A549 (cell line): ENCODE results near the gene KLHDC3. TPM values are rescaled to one million over a fixed set of nuclear protein-coding genes. Genes with fewer than 3 reads are reported as not detected.

ENCODE experiments used
- ATAC-seq, 2 experiments: fragments of 200-7000 bp in 1 of 2; fragments of >200 bp in 1 of 2; cut with Nextera tagmentation in 1 of 2; cut with Tn5 transposase in 1 of 2; 3 replicates each; pipeline versions ENCODE4 v1.8.0 to v1.9.1; 2018 to 2020; ENCODE audit warnings: mild to moderate bottlenecking in 1 of 2, moderate library complexity in 1 of 2
- CTCF ChIA-PET: fragments of 300-600 bp; sonication (Branson Sonifier 250); formaldehyde crosslinking; extraction: SDS; loops from one replicate; lab custom pipeline; 2021; ENCODE audit warnings: antibody characterized with exemption, inconsistent platforms; lab: Yijun Ruan, JAX
- POLR2A ChIA-PET: fragments of 350-600 bp; formaldehyde crosslinking; extraction: SDS; loops from one replicate; lab custom pipeline; 2021; ENCODE audit warnings: antibody characterized with exemption, inconsistent platforms; lab: Yijun Ruan, JAX
- DNase-seq, 2 experiments: peaks; one replicate each; pipeline versions ENCODE4 v3.0.0 to v3.0.0-alpha.2; 2011 to 2016; ENCODE audit warnings: low read depth in 1 of 2, low spot score in 1 of 2
- FAIRE-seq: peaks from 2 replicates; lab custom pipeline; 2011; peaks lifted over from hg19 to GRCh38; lab: Jason Lieb, UNC
- H3K27ac ChIP-seq, 2 experiments: fragments of >200 bp; sonication (Bioruptor Twin); formaldehyde crosslinking; 3 replicates each; pipeline ENCODE4 v1.5.1; 2016 to 2017
- H3K4me1 ChIP-seq: fragments of >200 bp; sonication (Bioruptor Twin); formaldehyde crosslinking; 3 replicates; pipeline ENCODE4 v1.6.1; 2016
- H3K4me2 ChIP-seq: fragments of >200 bp; sonication (Bioruptor Twin); formaldehyde crosslinking; 3 replicates; pipeline ENCODE4 v1.6.1; 2016
- H3K4me3 ChIP-seq: fragments of >200 bp; sonication (Bioruptor Twin); formaldehyde crosslinking; 3 replicates; pipeline ENCODE4 v1.5.1; 2016
- H3K9me3 ChIP-seq: fragments of >200 bp; sonication (Bioruptor Twin); formaldehyde crosslinking; 3 replicates; pipeline ENCODE4 v1.6.1; 2016
- CBX8 ChIP-seq: fragments of 200-600 bp; sonication (generic); IDR thresholded peaks from 2 replicates; pipeline ENCODE4 v1.6.1; 2016
- E2F6 ChIP-seq: IDR thresholded peaks from 2 replicates; pipeline ENCODE4 v1.6.1; 2012; ENCODE audit warnings: low read depth, borderline replicate concordance
- EHF ChIP-seq: fragments of 250-450 bp; sonication (Bioruptor Pico); IDR thresholded peaks from 2 replicates; pipeline ENCODE4 v1.5.0; 2020; ENCODE audit warnings: mild to moderate bottlenecking
- EHMT2 ChIP-seq: fragments of 200-600 bp; sonication (generic); IDR thresholded peaks from 2 replicates; pipeline ENCODE4 v1.6.1; 2016; ENCODE audit warnings: antibody characterized with exemption, low read depth, mild to moderate bottlenecking, moderate library complexity
- ELK1 ChIP-seq: fragments of 150-350 bp; IDR thresholded peaks from 2 replicates; pipeline ENCODE4 v1.6.1; 2014; ENCODE audit warnings: low read depth, mild to moderate bottlenecking, low read length
- EP300 ChIP-seq, 2 experiments: fragments of >200 bp; sonication (Bioruptor Twin); formaldehyde crosslinking; IDR thresholded peaks; 2 replicates in 1 of 2; 3 replicates in 1 of 2; pipeline ENCODE4 v1.6.1; 2016 to 2017
- ESRRA ChIP-seq: fragments of 150-350 bp; IDR thresholded peaks from 2 replicates; pipeline ENCODE4 v1.6.1; 2014; ENCODE audit warnings: mild to moderate bottlenecking, low read length, borderline replicate concordance
- FOSB ChIP-seq: fragments of 250-450 bp; sonication (Bioruptor Pico); IDR thresholded peaks from 2 replicates; pipeline ENCODE4 v1.5.0; 2020; ENCODE audit warnings: mild to moderate bottlenecking, moderate library complexity
- FOXS1 ChIP-seq: fragments of 250-450 bp; sonication (Bioruptor Pico); IDR thresholded peaks from 2 replicates; pipeline ENCODE4 v1.5.0; 2020; ENCODE audit warnings: mild to moderate bottlenecking, moderate library complexity
- HOXB13 ChIP-seq: fragments of 250-450 bp; sonication (Bioruptor Pico); IDR thresholded peaks from 2 replicates; pipeline ENCODE4 v1.5.0; 2020; ENCODE audit warnings: low read depth, mild to moderate bottlenecking, moderate library complexity
- JUN ChIP-seq, 2 experiments: fragments of >200 bp; sonication (Bioruptor Twin); formaldehyde crosslinking; IDR thresholded peaks; 2 replicates in 1 of 2; 3 replicates in 1 of 2; pipeline ENCODE4 v1.6.1; 2016 to 2017
- KDM1A ChIP-seq: fragments of 200-600 bp; sonication (generic); IDR thresholded peaks from 2 replicates; pipeline ENCODE4 v1.6.1; 2016; ENCODE audit warnings: low read depth, mild to moderate bottlenecking
- KDM5A ChIP-seq: fragments of 200-600 bp; sonication (generic); IDR thresholded peaks from 2 replicates; pipeline ENCODE4 v1.6.1; 2016; ENCODE audit warnings: antibody characterized with exemption, mild to moderate bottlenecking
- MAFK ChIP-seq: fragments of 450-650 bp; IDR thresholded peaks from 2 replicates; pipeline ENCODE4 v1.6.1; 2014; ENCODE audit not compliant: partially characterized antibody
- MAX ChIP-seq: IDR thresholded peaks from 2 replicates; pipeline ENCODE4 v1.6.1; 2012
- NPAS2 ChIP-seq: fragments of 250-450 bp; sonication (Bioruptor Pico); IDR thresholded peaks from 2 replicates; pipeline ENCODE4 v1.8.0; 2022; ENCODE audit warnings: mild to moderate bottlenecking, moderate library complexity, borderline replicate concordance
- PHF8 ChIP-seq: fragments of 200-600 bp; sonication (generic); IDR thresholded peaks from 2 replicates; pipeline ENCODE4 v1.6.1; 2016; ENCODE audit warnings: low read depth, mild to moderate bottlenecking, antibody characterized with exemption, moderate library complexity, borderline replicate concordance
- POLR2A ChIP-seq: IDR thresholded peaks from 2 replicates; pipeline ENCODE4 v1.6.1; 2012; ENCODE audit warnings: mild to moderate bottlenecking, low read length
- POLR2AphosphoS2 ChIP-seq: conservative IDR thresholded peaks from 2 replicates; pipeline ENCODE4 v1.6.1; 2012; ENCODE audit warnings: low read length, improper control_type of control experiment, inconsistent platforms
- RAD21 ChIP-seq, 2 experiments: fragments of >200 bp in 1 of 2; sonication (Bioruptor Twin) in 1 of 2; formaldehyde crosslinking in 1 of 2; IDR thresholded peaks in 1 of 2; conservative IDR thresholded peaks in 1 of 2; 2 replicates in 1 of 2; 3 replicates in 1 of 2; pipeline ENCODE4 v1.6.1; 2012 to 2018; ENCODE audit warnings: inconsistent platforms in 1 of 2
- RCOR1 ChIP-seq: fragments of 150-350 bp; IDR thresholded peaks from 2 replicates; pipeline ENCODE4 v1.6.1; 2014; ENCODE audit warnings: antibody characterized with exemption, low read length, low read depth
- RFX5 ChIP-seq: fragments of 450-650 bp; IDR thresholded peaks from 2 replicates; pipeline ENCODE4 v1.7.1; 2014; ENCODE audit warnings: antibody characterized with exemption, mild to moderate bottlenecking, moderate library complexity
- TP53 ChIP-seq: fragments of 250-450 bp; sonication (Bioruptor Pico); IDR thresholded peaks from 2 replicates; pipeline ENCODE4 v1.5.0; 2021; ENCODE audit warnings: mild to moderate bottlenecking, moderate library complexity
- USF2 ChIP-seq: fragments of 450-650 bp; IDR thresholded peaks from 2 replicates; pipeline ENCODE4 v1.6.1; 2014; ENCODE audit warnings: antibody characterized with exemption
- ZNF302 ChIP-seq: fragments of 250-450 bp; sonication (Bioruptor Pico); IDR thresholded peaks from 2 replicates; pipeline ENCODE4 v1.9.0; 2021; ENCODE audit warnings: inconsistent platforms, mild to moderate bottlenecking, moderate library complexity
- WGBS: methylation state at CpG from one replicate; pipeline ENCODE4 v1.1.6; 2017; ENCODE audit errors: missing lambda C conversion rate; 5-methylcytosine and 5-hydroxymethylcytosine counted together
- polyA plus RNA-seq, 4 experiments: library from polyadenylated mRNA; depleted of rRNA in 3 of 4; stranded (reverse); fragments of >200 nt; fragmentation: RNase III in 1 of 4; extraction: RNeasy Plus Mini Kit Qiagen cat#74134 plus additional on column Dnase treatment in 1 of 4; gene quantifications; 2 replicates in 3 of 4; 3 replicates in 1 of 4; pipeline ENCODE4 v1.2.3, GENCODE V29; 2011 to 2017
- TF ChIP-seq, protein P1 (sequence below): fragments of 250-450 bp; sonication (Bioruptor Pico); IDR thresholded peaks from 2 replicates; pipeline ENCODE4 v1.5.0; 2020; ENCODE audit warnings: low read depth, mild to moderate bottlenecking, moderate library complexity
- TF ChIP-seq, protein P2 (sequence below): IDR thresholded peaks from 2 replicates; pipeline ENCODE4 v1.6.1; 2012

The KLHDC3 gene
- polyA plus RNA-seq, 2 of the 4 experiments (the other 2 are of a cell fraction), result 18.8 to 28.0 TPM

GRCh38 chr6:42978839-42979522, 35.1 kb upstream of the KLHDC3 start, which contains the start of gene PEX6 (continued):
- TF ChIP-seq, protein P1, sequence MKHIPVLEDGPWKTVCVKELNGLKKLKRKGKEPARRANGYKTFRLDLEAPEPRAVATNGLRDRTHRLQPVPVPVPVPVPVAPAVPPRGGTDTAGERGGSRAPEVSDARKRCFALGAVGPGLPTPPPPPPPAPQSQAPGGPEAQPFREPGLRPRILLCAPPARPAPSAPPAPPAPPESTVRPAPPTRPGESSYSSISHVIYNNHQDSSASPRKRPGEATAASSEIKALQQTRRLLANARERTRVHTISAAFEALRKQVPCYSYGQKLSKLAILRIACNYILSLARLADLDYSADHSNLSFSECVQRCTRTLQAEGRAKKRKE (CRISPR knock-in tag), result no peak
- TF ChIP-seq ELK1, result no peak
- peak; percentile 79 for TF ChIP-seq POLR2A
- no peak for TF ChIP-seq ZNF302 (CRISPR knock-in tag)
- TF ChIP-seq FOXS1, result no peak
- peak; percentile 71 for TF ChIP-seq MAX
- 0 out of 2 replicates have a peak, but pooled peaks have one; percentile 42 for TF ChIP-seq RFX5
- peak in 1 of 2 experiments; percentile 56; a peak in 4 of 5 replicates for TF ChIP-seq JUN (IDR thresholded peaks at IDR 0.05)
- TF ChIP-seq POLR2AphosphoS2, result no peak

GRCh38 chr6:42979523-42980177, 34.4 kb upstream of the KLHDC3 start:
- peak overlapping the region; percentile 92 for H3K4me2 ChIP-seq
- H3K4me1 ChIP-seq, result peaks cover 7% of the 10 kb centered on the region; the same call in 1 of the 3 replicates
- DNase-seq (peak; percentile 26 to 46), ATAC-seq (peak; percentile 15 to 31; a peak in 5 of 6 replicates), FAIRE-seq (no peak)
- no peaks in the 10 kb centered on the region for H3K9me3 ChIP-seq
- H3K4me3 ChIP-seq, result peak overlapping the region; percentile 99
- peak overlapping the region; percentile 92 to 94 for H3K27ac ChIP-seq
- no peak for TF ChIP-seq E2F6
- no peak for TF ChIP-seq EHMT2
- no peak for TF ChIP-seq HOXB13 (CRISPR knock-in tag)
- no peak for TF ChIP-seq JUN (IDR thresholded peaks at IDR 0.05)
- no peak for TF ChIP-seq RCOR1
- no peak for TF ChIP-seq RFX5
- no peak for TF ChIP-seq FOXS1
- TF ChIP-seq KDM1A, result no peak
- 60% methylated on average over 9 of the region's 9 CpGs for WGBS
- ChIA-PET POLR2A (interaction anchor here (0.8 to 1.7 kb wide), 4 partner anchors 15 to 80 kb away, joined by 3 to 9 read pairs (median 4); partner anchors contain the start of genes CNPY3, KLC4, KLHDC3 and MEA1), CTCF (interaction anchor here (0.6 to 2.8 kb wide), 4 partner anchors 10 to 164 kb away, joined by 3 to 6 read pairs (median 4); no protein-coding TSS in a partner anchor)

- peaks cover 14% of the 10 kb centered on the region; the same call in 1 of the 3 replicates for H3K4me1 ChIP-seq
- FAIRE-seq, result no peak
These were observed 32.2 kb upstream of the KLHDC3 start for GRCh38 chr6:42981836-42982235.

More at GRCh38 chr6:42981836-42982235, 32.2 kb upstream of the KLHDC3 start:
- H3K4me2 ChIP-seq, result no peak overlapping the region
- ChIA-PET CTCF (interaction anchor here (0.6 to 2.8 kb wide), 2 partner anchors 162 to 537 kb away, joined by 3 to 6 read pairs; no protein-coding TSS in a partner anchor), POLR2A (no interaction called here)
- H3K27ac ChIP-seq, result no peak overlapping the region
- no peaks in the 10 kb centered on the region for H3K9me3 ChIP-seq
- DNase-seq (no peak), ATAC-seq (no peak)
- no peak overlapping the region for H3K4me3 ChIP-seq
- 90% methylated on average over 5 of the region's 5 CpGs for WGBS
- TF ChIP-seq EP300 (IDR thresholded peaks at IDR 0.05) (no peak), CBX8 (no peak), MAFK (no peak), TP53 (CRISPR knock-in tag) (no peak), RAD21 (conservative IDR thresholded peaks at IDR 0.05 in 1 of 2, IDR thresholded peaks at IDR 0.05 in 1 of 2) (no peak), EHF (no peak), MAX (no peak), ESRRA (no peak), PHF8 (no peak), USF2 (no peak), POLR2A (no peak), KDM5A (no peak), RFX5 (no peak), NPAS2 (CRISPR knock-in tag) (no peak), FOSB (CRISPR knock-in tag) (no peak)
- TF ChIP-seq, protein P2, sequence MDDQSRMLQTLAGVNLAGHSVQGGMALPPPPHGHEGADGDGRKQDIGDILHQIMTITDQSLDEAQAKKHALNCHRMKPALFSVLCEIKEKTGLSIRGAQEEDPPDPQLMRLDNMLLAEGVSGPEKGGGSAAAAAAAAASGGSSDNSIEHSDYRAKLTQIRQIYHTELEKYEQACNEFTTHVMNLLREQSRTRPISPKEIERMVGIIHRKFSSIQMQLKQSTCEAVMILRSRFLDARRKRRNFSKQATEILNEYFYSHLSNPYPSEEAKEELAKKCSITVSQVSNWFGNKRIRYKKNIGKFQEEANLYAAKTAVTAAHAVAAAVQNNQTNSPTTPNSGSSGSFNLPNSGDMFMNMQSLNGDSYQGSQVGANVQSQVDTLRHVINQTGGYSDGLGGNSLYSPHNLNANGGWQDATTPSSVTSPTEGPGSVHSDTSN, result no peak
